NB4 (cell line): Measurements from ENCODE around the gene TNNT3.

Source experiments
- POLR2A ChIP-seq: IDR thresholded peaks from 2 replicates; pipeline ENCODE4 v1.6.1; 2011; ENCODE audit warnings: mild to moderate bottlenecking; ENCODE audit not compliant: insufficient read length; ENCODE audit errors: extremely low read depth
- TF ChIP-seq, protein P1 (sequence below): IDR thresholded peaks from one replicate; pipeline ENCODE4 v1.5.1; 2012; ENCODE audit warnings: low read depth, low read length

DNA sequence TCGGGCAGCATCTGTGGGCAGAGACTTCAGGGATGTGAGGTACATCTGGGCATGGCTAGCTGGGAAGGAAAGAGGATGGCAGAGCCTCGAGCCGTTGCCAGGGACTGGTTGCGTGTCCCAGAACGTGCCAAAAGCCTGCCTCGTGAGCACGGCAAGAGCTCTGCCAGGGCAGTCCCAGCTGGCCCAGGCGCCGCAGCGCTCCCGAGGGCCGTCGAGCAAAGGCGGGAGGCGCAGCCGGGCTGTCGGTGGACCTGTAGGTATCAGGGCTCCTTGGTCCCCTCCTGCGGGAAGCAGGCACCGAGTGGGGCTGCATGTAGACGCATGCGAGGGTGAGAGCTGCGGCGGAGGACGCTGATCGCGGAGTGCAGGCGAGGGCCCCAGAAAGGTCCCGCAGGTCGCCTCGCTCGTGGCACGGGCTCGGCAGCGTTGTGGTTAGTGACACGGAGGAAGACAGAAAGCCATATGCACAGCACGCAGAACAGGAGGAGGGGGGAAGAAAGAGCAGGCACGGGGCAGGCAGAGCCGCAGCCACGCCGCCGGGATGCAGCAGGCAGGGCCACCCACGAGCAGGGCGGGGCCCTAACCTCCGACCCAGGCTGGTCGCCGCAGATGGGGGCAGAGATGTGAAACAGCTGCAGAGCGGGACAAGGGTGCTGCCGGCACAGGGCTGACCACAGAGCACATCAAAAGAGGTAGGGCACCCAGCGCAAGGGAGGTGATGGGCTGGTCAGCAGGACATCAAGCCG is 48.6 kb upstream of the TNNT3 start:
- TF ChIP-seq, protein P1, sequence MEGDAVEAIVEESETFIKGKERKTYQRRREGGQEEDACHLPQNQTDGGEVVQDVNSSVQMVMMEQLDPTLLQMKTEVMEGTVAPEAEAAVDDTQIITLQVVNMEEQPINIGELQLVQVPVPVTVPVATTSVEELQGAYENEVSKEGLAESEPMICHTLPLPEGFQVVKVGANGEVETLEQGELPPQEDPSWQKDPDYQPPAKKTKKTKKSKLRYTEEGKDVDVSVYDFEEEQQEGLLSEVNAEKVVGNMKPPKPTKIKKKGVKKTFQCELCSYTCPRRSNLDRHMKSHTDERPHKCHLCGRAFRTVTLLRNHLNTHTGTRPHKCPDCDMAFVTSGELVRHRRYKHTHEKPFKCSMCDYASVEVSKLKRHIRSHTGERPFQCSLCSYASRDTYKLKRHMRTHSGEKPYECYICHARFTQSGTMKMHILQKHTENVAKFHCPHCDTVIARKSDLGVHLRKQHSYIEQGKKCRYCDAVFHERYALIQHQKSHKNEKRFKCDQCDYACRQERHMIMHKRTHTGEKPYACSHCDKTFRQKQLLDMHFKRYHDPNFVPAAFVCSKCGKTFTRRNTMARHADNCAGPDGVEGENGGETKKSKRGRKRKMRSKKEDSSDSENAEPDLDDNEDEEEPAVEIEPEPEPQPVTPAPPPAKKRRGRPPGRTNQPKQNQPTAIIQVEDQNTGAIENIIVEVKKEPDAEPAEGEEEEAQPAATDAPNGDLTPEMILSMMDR = no peak
- TF ChIP-seq POLR2A = no peak
